Right lobe of liver (tissue), 4 donors: ENCODE data around the gene ASB7.

ENCODE experiments used
- POLR2A ChIP-seq: fragments of 450-650 bp; IDR thresholded peaks from one replicate; pipeline ENCODE4 v1.6.1; 2017; ENCODE audit warnings: antibody characterized with exemption, mild to moderate bottlenecking
- TF ChIP-seq, protein P1 (sequence below), 4 donors: fragments of 200-600 bp in 3 of 4; fragments of 450-650 bp in 1 of 4; IDR thresholded peaks; one replicate each; pipeline versions ENCODE4 v1.5.1 to v1.8.0; 2016 to 2022; ENCODE audit warnings: antibody characterized with exemption in 4 of 4, mild to moderate bottlenecking in 2 of 4
- donor health status: DM: no; HTN: no; CAD: no.
- donor health status: DM: no; HTN: no; CAD: no.
- donor health status: DM: no; HTN: yes; CAD: no.

DNA sequence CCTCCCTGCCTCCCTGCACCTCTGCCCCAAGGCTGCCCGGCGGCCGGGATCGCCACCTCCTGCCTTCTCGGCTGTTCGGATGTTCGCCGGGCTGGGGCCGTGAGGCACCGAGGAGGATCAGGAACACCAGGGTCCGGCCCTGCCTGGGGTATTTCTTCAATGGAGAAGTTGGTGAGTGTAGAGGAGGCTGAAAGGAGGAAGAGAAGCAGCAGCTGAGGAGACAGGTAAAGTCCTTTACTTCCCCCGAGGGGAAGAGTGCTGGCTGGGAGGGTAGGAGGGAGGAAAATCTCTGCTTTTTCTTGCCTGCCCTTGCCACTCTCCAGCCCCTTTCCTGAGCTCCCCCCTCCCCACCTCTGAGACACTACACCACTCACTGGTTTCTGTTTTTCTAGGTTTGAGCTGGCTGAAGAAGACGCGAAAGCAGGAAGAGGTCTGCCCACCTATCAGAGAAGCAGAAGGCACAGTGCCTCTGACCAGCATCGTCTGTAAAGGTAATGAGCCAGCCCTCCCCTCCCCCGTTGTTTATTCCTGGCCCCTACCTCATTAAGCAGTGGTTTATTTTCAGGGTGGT, 519 bp downstream of the ASB7 start:
- TF ChIP-seq, protein P1, sequence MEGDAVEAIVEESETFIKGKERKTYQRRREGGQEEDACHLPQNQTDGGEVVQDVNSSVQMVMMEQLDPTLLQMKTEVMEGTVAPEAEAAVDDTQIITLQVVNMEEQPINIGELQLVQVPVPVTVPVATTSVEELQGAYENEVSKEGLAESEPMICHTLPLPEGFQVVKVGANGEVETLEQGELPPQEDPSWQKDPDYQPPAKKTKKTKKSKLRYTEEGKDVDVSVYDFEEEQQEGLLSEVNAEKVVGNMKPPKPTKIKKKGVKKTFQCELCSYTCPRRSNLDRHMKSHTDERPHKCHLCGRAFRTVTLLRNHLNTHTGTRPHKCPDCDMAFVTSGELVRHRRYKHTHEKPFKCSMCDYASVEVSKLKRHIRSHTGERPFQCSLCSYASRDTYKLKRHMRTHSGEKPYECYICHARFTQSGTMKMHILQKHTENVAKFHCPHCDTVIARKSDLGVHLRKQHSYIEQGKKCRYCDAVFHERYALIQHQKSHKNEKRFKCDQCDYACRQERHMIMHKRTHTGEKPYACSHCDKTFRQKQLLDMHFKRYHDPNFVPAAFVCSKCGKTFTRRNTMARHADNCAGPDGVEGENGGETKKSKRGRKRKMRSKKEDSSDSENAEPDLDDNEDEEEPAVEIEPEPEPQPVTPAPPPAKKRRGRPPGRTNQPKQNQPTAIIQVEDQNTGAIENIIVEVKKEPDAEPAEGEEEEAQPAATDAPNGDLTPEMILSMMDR (IDR thresholded peaks at IDR 0.05) = no peak
- TF ChIP-seq POLR2A = no peak
